GM18505 (cell line): ENCODE measurements around the gene INAFM1.

ENCODE experiments used
- ATAC-seq: cut with Tn5 transposase; IDR thresholded peaks from one replicate; pipeline ENCODE4 v1.9.1; 2021; ENCODE audit not compliant: unreplicated experiment
- POLR2A ChIP-seq: IDR thresholded peaks from 4 replicates; pipeline ENCODE4 v1.6.1; 2011; ENCODE audit warnings: borderline replicate concordance; ENCODE audit not compliant: insufficient read depth, insufficient read length; ENCODE audit errors: extremely low read depth

The INAFM1 gene

GRCh38 chr19:47321630-47322029, 46.9 kb downstream of the INAFM1 start:
- ATAC-seq = no peak
- no peak for TF ChIP-seq POLR2A

GRCh38 chr19:47322058-47322457, 47.4 kb downstream of the INAFM1 start:
- TF ChIP-seq POLR2A = no peak
- no peak for ATAC-seq

- TF ChIP-seq POLR2A = no peak
- no peak for ATAC-seq
These were observed 48.7 kb downstream of the INAFM1 start for GRCh38 chr19:47323409-47323808.

- no peak for TF ChIP-seq POLR2A
- no peak for ATAC-seq
These were observed 49.2 kb downstream of the INAFM1 start for GRCh38 chr19:47323872-47324271.

- no peak for ATAC-seq
- no peak for TF ChIP-seq POLR2A
These were observed 49.8 kb downstream of the INAFM1 start for GRCh38 chr19:47324502-47324901.
